B cell (primary cell): Measurements from ENCODE around the gene SPON2.

Experiments used
- CTCF ChIP-seq: fragments of 200-600 bp; IDR thresholded peaks from one replicate; pipeline ENCODE4 v1.8.0; 2022; ENCODE audit warnings: antibody characterized with exemption, mild to moderate bottlenecking
- EZH2 ChIP-seq: IDR thresholded peaks from 2 replicates; pipeline ENCODE4 v1.6.1; 2012; ENCODE audit warnings: borderline replicate concordance, low read depth, mild to moderate bottlenecking, moderate library complexity, low read length; ENCODE audit not compliant: insufficient read depth, poor library complexity, severe bottlenecking

DNA sequence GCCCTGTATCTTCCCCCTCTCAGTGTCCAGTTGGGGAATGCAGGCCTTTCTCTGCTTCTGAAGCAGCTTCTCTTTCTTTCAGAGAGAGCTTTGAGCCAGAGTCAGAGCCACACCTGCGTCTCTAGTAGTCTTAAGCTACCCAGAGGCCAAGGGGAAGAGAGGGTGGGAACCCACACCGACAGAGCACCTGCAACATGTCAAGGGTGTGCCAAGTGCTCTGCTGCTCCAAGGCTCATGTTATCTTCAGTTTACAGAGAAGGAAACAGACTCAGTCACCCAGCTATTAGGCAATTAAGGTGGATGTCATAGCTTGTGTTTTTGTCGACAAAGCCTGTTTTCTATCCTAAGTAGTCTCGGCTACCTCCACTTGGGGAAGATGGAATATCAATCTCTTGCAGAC lies 36.3 kb downstream of the SPON2 start:
- TF ChIP-seq EZH2 (no peak), CTCF (no peak)
